Measurements from ENCODE around the gene MUL1. TPM values are rescaled to one million over a fixed set of nuclear protein-coding genes. Genes with fewer than 3 reads are reported as not detected.

The MUL1 gene
- total and polyA plus RNA-seq, 2 of the 4 experiments (the other 2 are of a cell fraction), result 20.7 to 21.1 TPM

DNA sequence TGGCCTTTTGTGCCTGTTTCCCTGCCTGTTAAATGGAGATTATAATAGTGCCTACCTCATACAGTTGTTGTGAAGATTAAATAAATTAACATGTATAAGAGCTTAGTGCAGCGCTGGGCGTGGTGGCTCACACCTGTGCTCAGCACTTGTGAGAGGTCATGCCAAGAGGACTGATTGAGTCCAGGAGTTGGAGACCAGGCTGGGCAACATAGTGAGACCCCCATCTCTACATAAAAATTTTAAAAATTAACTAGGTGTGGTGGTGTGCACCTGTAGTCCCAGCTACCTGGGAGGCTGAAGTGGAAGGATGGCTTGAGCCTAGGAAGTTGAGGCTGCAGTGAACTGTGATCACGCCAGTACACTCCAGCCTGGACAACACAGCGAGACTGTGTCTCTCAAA lies 34.1 kb downstream of the MUL1 start:
- no peak overlapping the region for H3K9ac ChIP-seq (ENCODE audit: low read depth, low read length)
- H3K36me3 ChIP-seq (ENCODE audit: control insufficient read depth, insufficient read depth, low read length), result no peaks in the 10 kb centered on the region
- dilution Hi-C loops (cut with HindIII; ENCODE audit: low sequenced_read_pairs, unreplicated experiment), result no loop called here
- no peak overlapping the region for H4K91ac ChIP-seq (ENCODE audit: insufficient read depth, low read depth, low read length)
- no peaks in the 10 kb centered on the region for H3K9me3 ChIP-seq (ENCODE audit: control insufficient read depth, insufficient read depth, low read length)
- no peak overlapping the region for H3K56ac ChIP-seq (ENCODE audit: extremely low read depth, insufficient read depth, low read length)
- H2BK15ac ChIP-seq (ENCODE audit: low read depth, low read length), result no peak overlapping the region
- no peak overlapping the region for H4K5ac ChIP-seq (ENCODE audit: low read depth, low read length)
- H3K27ac ChIP-seq (ENCODE audit: insufficient read depth, low read length), result no peak overlapping the region
- no peaks in the 10 kb centered on the region; the same call in 1 of the 2 replicates for H4K20me1 ChIP-seq (ENCODE audit: insufficient read depth, low read length)
- DNase-seq, result no peak
- no peak overlapping the region for H4K8ac ChIP-seq (ENCODE audit: low read depth in 2 of 2, low read length in 2 of 2)
- peaks cover 16% of the 10 kb centered on the region for H3K4me1 ChIP-seq (ENCODE audit: control insufficient read depth, insufficient read depth, low read length)
- H2AK9ac ChIP-seq (replicated peaks; ENCODE audit: low read depth, low read length, poor library complexity), result no peak overlapping the region
- intact Hi-C loops (cut with micrococcal nuclease), result no loop called here
- CTCF ChIA-PET, result no interaction called here
- H3K23ac ChIP-seq (ENCODE audit: low read depth, low read length), result no peak overlapping the region
- no peak overlapping the region for H3K14ac ChIP-seq (replicated peaks; ENCODE audit: low read depth, low read length)
- BruUV-seq (replicated peaks), result no TSS peak
- no peak overlapping the region for H2AFZ ChIP-seq (replicated peaks; ENCODE audit: low read length, poor library complexity)
- H2AK5ac ChIP-seq (ENCODE audit: low read depth, low read length), result no peak overlapping the region
- H3K79me1 ChIP-seq (ENCODE audit: low read depth in 1 of 2, low read length in 2 of 2), result peaks cover 6 to 24% of the 10 kb centered on the region in 2 experiments; a peak in 3 of 4 replicates
- in situ Hi-C loops (cut with MboI; ENCODE audit: low sequenced_read_pairs), result no loop called here
- no peak overlapping the region for H3K4me2 ChIP-seq (ENCODE audit: low read depth, low read length)
- no peak overlapping the region for H2BK20ac ChIP-seq (ENCODE audit: low read depth, low read length)
- TF ChIP-seq RAD21 (IDR thresholded peaks at IDR 0.05; ENCODE audit: low read length) (no peak), CHD1 (IDR thresholded peaks at IDR 0.05; ENCODE audit: low read depth, low read length) (no peak), BHLHE40 (IDR thresholded peaks at IDR 0.05; ENCODE audit: low read depth, low read length) (no peak), FOS (IDR thresholded peaks at IDR 0.05; ENCODE audit: low read depth, low read length) (no peak), MXI1 (IDR thresholded peaks at IDR 0.05; ENCODE audit: borderline replicate concordance, low read depth, low read length) (no peak), POLR2A (IDR thresholded peaks at IDR 0.05; ENCODE audit: low read depth, low read length) (no peak), RFX5 (IDR thresholded peaks at IDR 0.05; ENCODE audit: low read depth, low read length) (no peak), MAZ (IDR thresholded peaks at IDR 0.05; ENCODE audit: borderline replicate concordance, low read depth, low read length) (no peak), MAFK (IDR thresholded peaks at IDR 0.05; ENCODE audit: low read depth, low read length) (no peak), CEBPB (IDR thresholded peaks at IDR 0.05; ENCODE audit: low read depth, low read length) (no peak), SMC3 (IDR thresholded peaks at IDR 0.05; ENCODE audit: low read depth, low read length) (no peak), RCOR1 (IDR thresholded peaks at IDR 0.05; ENCODE audit: insufficient replicate concordance, low read length) (no peak), NFE2L2 (IDR thresholded peaks at IDR 0.05; ENCODE audit: low read depth, low read length) (no peak)
- TF ChIP-seq, protein P1, sequence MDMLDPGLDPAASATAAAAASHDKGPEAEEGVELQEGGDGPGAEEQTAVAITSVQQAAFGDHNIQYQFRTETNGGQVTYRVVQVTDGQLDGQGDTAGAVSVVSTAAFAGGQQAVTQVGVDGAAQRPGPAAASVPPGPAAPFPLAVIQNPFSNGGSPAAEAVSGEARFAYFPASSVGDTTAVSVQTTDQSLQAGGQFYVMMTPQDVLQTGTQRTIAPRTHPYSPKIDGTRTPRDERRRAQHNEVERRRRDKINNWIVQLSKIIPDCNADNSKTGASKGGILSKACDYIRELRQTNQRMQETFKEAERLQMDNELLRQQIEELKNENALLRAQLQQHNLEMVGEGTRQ (IDR thresholded peaks at IDR 0.05; ENCODE audit: low read depth, low read length), result no peak
- TF ChIP-seq, protein P2, sequence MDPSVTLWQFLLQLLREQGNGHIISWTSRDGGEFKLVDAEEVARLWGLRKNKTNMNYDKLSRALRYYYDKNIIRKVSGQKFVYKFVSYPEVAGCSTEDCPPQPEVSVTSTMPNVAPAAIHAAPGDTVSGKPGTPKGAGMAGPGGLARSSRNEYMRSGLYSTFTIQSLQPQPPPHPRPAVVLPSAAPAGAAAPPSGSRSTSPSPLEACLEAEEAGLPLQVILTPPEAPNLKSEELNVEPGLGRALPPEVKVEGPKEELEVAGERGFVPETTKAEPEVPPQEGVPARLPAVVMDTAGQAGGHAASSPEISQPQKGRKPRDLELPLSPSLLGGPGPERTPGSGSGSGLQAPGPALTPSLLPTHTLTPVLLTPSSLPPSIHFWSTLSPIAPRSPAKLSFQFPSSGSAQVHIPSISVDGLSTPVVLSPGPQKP (IDR thresholded peaks at IDR 0.05; ENCODE audit: borderline replicate concordance, low read depth, low read length), result no peak
- TF ChIP-seq, protein P3, sequence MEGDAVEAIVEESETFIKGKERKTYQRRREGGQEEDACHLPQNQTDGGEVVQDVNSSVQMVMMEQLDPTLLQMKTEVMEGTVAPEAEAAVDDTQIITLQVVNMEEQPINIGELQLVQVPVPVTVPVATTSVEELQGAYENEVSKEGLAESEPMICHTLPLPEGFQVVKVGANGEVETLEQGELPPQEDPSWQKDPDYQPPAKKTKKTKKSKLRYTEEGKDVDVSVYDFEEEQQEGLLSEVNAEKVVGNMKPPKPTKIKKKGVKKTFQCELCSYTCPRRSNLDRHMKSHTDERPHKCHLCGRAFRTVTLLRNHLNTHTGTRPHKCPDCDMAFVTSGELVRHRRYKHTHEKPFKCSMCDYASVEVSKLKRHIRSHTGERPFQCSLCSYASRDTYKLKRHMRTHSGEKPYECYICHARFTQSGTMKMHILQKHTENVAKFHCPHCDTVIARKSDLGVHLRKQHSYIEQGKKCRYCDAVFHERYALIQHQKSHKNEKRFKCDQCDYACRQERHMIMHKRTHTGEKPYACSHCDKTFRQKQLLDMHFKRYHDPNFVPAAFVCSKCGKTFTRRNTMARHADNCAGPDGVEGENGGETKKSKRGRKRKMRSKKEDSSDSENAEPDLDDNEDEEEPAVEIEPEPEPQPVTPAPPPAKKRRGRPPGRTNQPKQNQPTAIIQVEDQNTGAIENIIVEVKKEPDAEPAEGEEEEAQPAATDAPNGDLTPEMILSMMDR (conservative IDR thresholded peaks at IDR 0.05; ENCODE audit: low read depth, low read length), result no peak
- H2BK120ac ChIP-seq (ENCODE audit: low read depth, low read length), result no peak overlapping the region
- no CpG with 5 or more reads among the region's 4 CpGs for WGBS, 2 experiments (ENCODE audit: extremely low coverage in 2 of 2, insufficient read length in 1 of 2)
- H2BK5ac ChIP-seq (ENCODE audit: low read depth, low read length, poor library complexity, severe bottlenecking), result no peak overlapping the region
- peaks cover 3% of the 10 kb centered on the region; the same call in 1 of the 2 replicates for H3K27me3 ChIP-seq (ENCODE audit: control insufficient read depth, insufficient read depth, low read length)
- H3K4me3 ChIP-seq (ENCODE audit: insufficient read depth, low read depth, low read length), result no peak overlapping the region
- no peak for ATAC-seq (ENCODE audit: low read depth)
- POLR2A ChIA-PET (ENCODE audit: unreplicated experiment), result no interaction called here
- no peak overlapping the region for H3K18ac ChIP-seq (ENCODE audit: low read depth, low read length)
- H3K9me1 ChIP-seq (ENCODE audit: insufficient read depth, low read length), result peaks cover 19% of the 10 kb centered on the region
- H3K4ac ChIP-seq (ENCODE audit: low read depth, low read length), result no peak overlapping the region

Measured in IMR-90 (cell line).